ENCODE measurements around the gene TSEN54.
A peak's percentile ranks its signal among the peaks of the same experiment; 100 is the strongest.

TSEN54 gene

GRCh38 chr17:75506134-75506533 is 10.2 kb upstream of the TSEN54 start:
- H3K4me3 ChIP-seq (ENCODE audit: low read depth in 1 of 2, low read length in 2 of 2): no peak overlapping the region
- H3K4me1 ChIP-seq (ENCODE audit: control insufficient read depth in 1 of 2, insufficient read depth in 2 of 2, low read length in 2 of 2): peaks cover 9 to 32% of the 10 kb centered on the region in 2 donors
- H3K9me3 ChIP-seq (ENCODE audit: control insufficient read depth in 1 of 2, low read length in 2 of 2): no peaks in the 10 kb centered on the region
- no peak overlapping the region for H3K27ac ChIP-seq (ENCODE audit: low read length)
- no peaks in the 10 kb centered on the region for H3K27me3 ChIP-seq (ENCODE audit: low read depth, low read length)
- peaks cover 8 to 42% of the 10 kb centered on the region in 2 donors for H3K36me3 ChIP-seq (ENCODE audit: control insufficient read depth in 1 of 2, insufficient read depth in 2 of 2, low read length in 2 of 2)

DNA sequence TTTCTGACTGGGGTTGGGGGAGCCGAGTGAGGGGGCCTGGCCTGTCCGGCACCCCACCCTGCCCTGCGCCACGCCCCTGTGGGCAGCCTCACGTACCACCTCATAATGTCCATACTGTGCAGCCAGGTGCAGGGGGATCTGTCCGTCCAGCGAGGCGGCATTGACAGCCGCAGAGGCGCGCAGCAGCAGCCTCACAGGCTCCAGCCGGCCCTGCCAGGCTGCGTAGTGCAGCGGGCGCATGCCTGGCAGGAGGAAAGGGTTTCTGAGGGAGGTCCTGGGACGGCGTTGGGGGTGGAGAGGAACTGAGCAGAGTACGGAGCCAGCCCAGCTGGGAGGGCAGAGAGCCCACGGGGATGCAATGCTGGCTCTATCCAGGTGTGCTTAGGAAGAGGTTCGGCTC is 9.4 kb upstream of the TSEN54 start:
- Histone ChIP-seq H3K36me3 (ENCODE audit: control insufficient read depth in 1 of 2, insufficient read depth in 2 of 2, low read length in 2 of 2) (peaks cover 11 to 50% of the 10 kb centered on the region in 2 donors), H3K27ac (ENCODE audit: low read length) (no peak overlapping the region), H3K27me3 (ENCODE audit: low read depth, low read length) (no peaks in the 10 kb centered on the region), H3K4me1 (ENCODE audit: control insufficient read depth in 1 of 2, insufficient read depth in 2 of 2, low read length in 2 of 2) (peaks cover 9 to 28% of the 10 kb centered on the region in 2 donors), H3K4me3 (ENCODE audit: low read depth in 1 of 2, low read length in 2 of 2) (no peak overlapping the region), H3K9me3 (ENCODE audit: control insufficient read depth in 1 of 2, low read length in 2 of 2) (no peaks in the 10 kb centered on the region)

GRCh38 chr17:75507733-75508719 is 8.3 kb upstream of the TSEN54 start:
- Histone ChIP-seq H3K9me3 (ENCODE audit: control insufficient read depth in 1 of 2, low read length in 2 of 2) (no peaks in the 10 kb centered on the region), H3K27ac (ENCODE audit: low read length) (no peak overlapping the region), H3K36me3 (ENCODE audit: control insufficient read depth in 1 of 2, insufficient read depth in 2 of 2, low read length in 2 of 2) (peaks cover 11 to 50% of the 10 kb centered on the region in 2 donors), H3K4me1 (ENCODE audit: control insufficient read depth in 1 of 2, insufficient read depth in 2 of 2, low read length in 2 of 2) (peaks cover 9 to 36% of the 10 kb centered on the region in 2 donors), H3K27me3 (ENCODE audit: low read depth, low read length) (no peaks in the 10 kb centered on the region), H3K4me3 (ENCODE audit: low read depth in 1 of 2, low read length in 2 of 2) (no peak overlapping the region)

DNA sequence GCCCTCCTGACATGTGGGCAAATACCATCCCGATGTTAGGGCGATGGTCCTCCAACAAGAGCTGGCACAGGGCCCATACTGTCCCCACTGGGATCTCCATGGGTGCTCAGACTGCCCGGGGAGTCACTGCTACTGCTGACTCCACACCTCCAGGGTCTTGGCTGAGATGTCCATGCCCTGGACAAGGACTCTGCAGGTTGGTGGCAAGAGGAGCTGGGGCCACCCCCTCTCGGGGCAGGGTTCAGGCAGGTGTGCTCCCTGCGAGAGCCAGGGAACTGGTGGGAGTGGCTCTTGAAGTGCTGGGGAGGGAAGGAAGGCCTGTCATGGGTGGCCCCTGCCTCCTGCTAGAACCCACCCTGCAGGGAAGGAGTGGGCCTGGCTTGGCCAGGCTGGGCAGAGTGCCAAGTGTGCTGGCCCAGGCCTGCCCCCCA is 7.4 kb upstream of the TSEN54 start:
- H3K9me3 ChIP-seq (ENCODE audit: control insufficient read depth in 1 of 2, low read length in 2 of 2): no peaks in the 10 kb centered on the region
- no peak overlapping the region for H3K4me3 ChIP-seq (ENCODE audit: low read depth in 1 of 2, low read length in 2 of 2)
- peaks cover 9 to 46% of the 10 kb centered on the region in 2 donors for H3K4me1 ChIP-seq (ENCODE audit: control insufficient read depth in 1 of 2, insufficient read depth in 2 of 2, low read length in 2 of 2)
- peak overlapping the region; percentile 63 for H3K27ac ChIP-seq (ENCODE audit: low read length)
- no peaks in the 10 kb centered on the region for H3K27me3 ChIP-seq (ENCODE audit: low read depth, low read length)
- H3K36me3 ChIP-seq (ENCODE audit: control insufficient read depth in 1 of 2, insufficient read depth in 2 of 2, low read length in 2 of 2): peaks cover 11 to 41% of the 10 kb centered on the region in 2 donors

GRCh38 chr17:75509528-75510258 is 6.6 kb upstream of the TSEN54 start:
- peak overlapping the region; percentile 63 for H3K27ac ChIP-seq (ENCODE audit: low read length)
- H3K9me3 ChIP-seq (ENCODE audit: control insufficient read depth in 1 of 2, low read length in 2 of 2): no peaks in the 10 kb centered on the region
- peaks cover 11 to 35% of the 10 kb centered on the region in 2 donors for H3K36me3 ChIP-seq (ENCODE audit: control insufficient read depth in 1 of 2, insufficient read depth in 2 of 2, low read length in 2 of 2)
- H3K4me3 ChIP-seq (ENCODE audit: low read depth in 1 of 2, low read length in 2 of 2): peak overlapping the region in 1 of 2 donors; percentile 0
- H3K4me1 ChIP-seq (ENCODE audit: control insufficient read depth in 1 of 2, insufficient read depth in 2 of 2, low read length in 2 of 2): peaks cover 9 to 53% of the 10 kb centered on the region in 2 donors
- H3K27me3 ChIP-seq (ENCODE audit: low read depth, low read length): no peaks in the 10 kb centered on the region

DNA sequence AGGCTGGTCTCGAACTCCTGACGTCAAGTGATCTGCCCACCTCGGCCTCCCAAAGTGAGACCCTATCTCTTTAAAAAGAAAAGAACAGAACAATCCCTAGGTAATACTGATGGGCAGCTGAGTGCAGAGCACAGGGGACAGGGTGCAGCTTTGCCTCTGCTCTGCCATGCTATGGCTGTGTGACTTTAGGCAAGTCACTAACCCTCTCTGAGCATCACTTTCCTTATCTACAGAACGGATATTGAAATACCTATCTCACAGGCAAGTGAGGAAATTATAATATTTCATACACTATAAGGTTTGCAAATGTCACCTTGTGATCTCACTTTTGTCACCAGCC is 5.1 kb upstream of the TSEN54 start:
- peaks cover 9 to 53% of the 10 kb centered on the region in 2 donors for H3K4me1 ChIP-seq (ENCODE audit: control insufficient read depth in 1 of 2, insufficient read depth in 2 of 2, low read length in 2 of 2)
- no peaks in the 10 kb centered on the region for H3K9me3 ChIP-seq (ENCODE audit: control insufficient read depth in 1 of 2, low read length in 2 of 2)
- H3K36me3 ChIP-seq (ENCODE audit: control insufficient read depth in 1 of 2, insufficient read depth in 2 of 2, low read length in 2 of 2): peaks cover 3 to 21% of the 10 kb centered on the region in 2 donors
- no peaks in the 10 kb centered on the region for H3K27me3 ChIP-seq (ENCODE audit: low read depth, low read length)
- H3K4me3 ChIP-seq (ENCODE audit: low read depth in 1 of 2, low read length in 2 of 2): peak overlapping the region; percentile 33 to 83
- H3K27ac ChIP-seq (ENCODE audit: low read length): no peak overlapping the region

DNA sequence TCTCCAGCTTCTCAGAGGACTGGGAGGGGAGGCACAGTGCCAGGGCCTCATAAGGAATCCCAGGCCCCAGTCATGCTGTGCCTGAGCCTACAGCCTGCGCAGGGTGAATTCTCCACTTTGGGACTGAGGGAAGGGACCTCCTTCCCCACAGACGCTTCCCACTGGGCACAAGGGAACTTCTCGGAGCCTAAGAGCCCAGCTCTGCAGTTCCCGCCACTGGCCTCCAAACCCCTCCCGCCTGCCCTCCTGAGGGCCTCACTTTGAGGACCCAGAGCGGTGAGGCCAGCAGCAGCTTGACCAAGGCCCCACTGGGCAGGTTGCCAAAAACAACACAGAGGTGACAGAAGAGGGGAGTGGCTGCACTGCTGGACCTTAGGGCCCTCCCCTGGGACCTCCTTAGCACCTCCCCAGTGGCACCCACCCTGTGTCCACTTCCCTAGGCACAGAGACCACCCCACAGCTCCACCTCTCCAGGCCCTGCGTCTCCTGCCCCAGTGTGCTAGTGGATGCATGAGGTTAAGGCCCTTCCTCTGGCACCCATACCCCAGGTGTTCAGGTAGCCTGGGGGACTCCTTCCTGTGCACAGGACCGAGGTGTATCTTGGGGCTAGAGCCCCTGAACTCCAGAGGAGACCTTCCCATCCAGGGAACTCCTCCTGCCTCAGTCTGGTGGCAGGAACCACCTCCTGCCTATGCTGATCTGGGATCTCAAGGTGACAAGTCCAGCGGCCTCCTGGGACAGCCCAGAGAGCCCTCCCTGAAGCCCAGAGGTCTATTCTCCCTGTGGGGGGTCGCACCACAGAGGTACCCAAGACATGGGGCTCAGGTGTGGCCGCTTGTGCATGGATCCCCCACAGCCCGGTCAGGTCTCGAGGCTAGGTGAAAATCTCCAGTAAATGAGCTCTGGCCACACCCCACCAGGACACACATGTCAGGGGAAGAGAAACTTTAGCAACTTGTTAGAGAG is 4.4 kb upstream of the TSEN54 start:
- Histone ChIP-seq H3K27ac (ENCODE audit: low read length) (no peak overlapping the region), H3K36me3 (ENCODE audit: control insufficient read depth in 1 of 2, insufficient read depth in 2 of 2, low read length in 2 of 2) (peaks cover 3 to 15% of the 10 kb centered on the region in 2 donors), H3K4me1 (ENCODE audit: control insufficient read depth in 1 of 2, insufficient read depth in 2 of 2, low read length in 2 of 2) (peaks cover 9 to 54% of the 10 kb centered on the region in 2 donors), H3K27me3 (ENCODE audit: low read depth, low read length) (no peaks in the 10 kb centered on the region), H3K9me3 (ENCODE audit: control insufficient read depth in 1 of 2, low read length in 2 of 2) (no peaks in the 10 kb centered on the region), H3K4me3 (ENCODE audit: low read depth in 1 of 2, low read length in 2 of 2) (peak overlapping the region; percentile 33 to 83)

- Histone ChIP-seq H3K36me3 (ENCODE audit: control insufficient read depth in 1 of 2, insufficient read depth in 2 of 2, low read length in 2 of 2) (peaks cover 3 to 9% of the 10 kb centered on the region in 2 donors), H3K9me3 (ENCODE audit: control insufficient read depth in 1 of 2, low read length in 2 of 2) (no peaks in the 10 kb centered on the region), H3K4me1 (ENCODE audit: control insufficient read depth in 1 of 2, insufficient read depth in 2 of 2, low read length in 2 of 2) (peaks cover 19 to 62% of the 10 kb centered on the region in 2 donors), H3K4me3 (ENCODE audit: low read depth in 1 of 2, low read length in 2 of 2) (peak overlapping the region; percentile 65 to 83), H3K27me3 (ENCODE audit: low read depth, low read length) (no peaks in the 10 kb centered on the region), H3K27ac (ENCODE audit: low read length) (no peak overlapping the region)
Measured at GRCh38 chr17:75512926-75513640, 3.2 kb upstream of the TSEN54 start.

DNA sequence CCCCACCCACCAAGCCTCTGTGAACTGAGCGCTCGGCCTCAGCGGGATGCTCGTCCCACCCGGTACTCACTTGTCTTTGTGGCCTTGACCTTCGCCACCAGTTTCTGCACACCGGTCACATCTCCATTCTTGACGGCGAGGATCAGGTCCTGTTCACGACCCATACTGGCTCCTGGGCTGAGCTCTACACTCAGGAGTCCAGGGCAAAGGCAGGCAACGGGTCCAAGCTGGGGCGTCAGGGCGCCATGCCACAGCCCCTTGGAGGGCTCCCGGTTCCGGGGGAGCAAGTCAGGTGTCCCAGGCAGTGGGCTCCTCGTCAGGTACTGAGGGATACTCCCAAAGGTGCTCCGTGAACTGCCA is 2.7 kb upstream of the TSEN54 start:
- peak overlapping the region; percentile 65 to 83 for H3K4me3 ChIP-seq (ENCODE audit: low read depth in 1 of 2, low read length in 2 of 2)
- H3K36me3 ChIP-seq (ENCODE audit: control insufficient read depth in 1 of 2, insufficient read depth in 2 of 2, low read length in 2 of 2): peaks cover 3 to 9% of the 10 kb centered on the region in 2 donors
- no peaks in the 10 kb centered on the region for H3K27me3 ChIP-seq (ENCODE audit: low read depth, low read length)
- H3K9me3 ChIP-seq (ENCODE audit: control insufficient read depth in 1 of 2, low read length in 2 of 2): no peaks in the 10 kb centered on the region
- H3K4me1 ChIP-seq (ENCODE audit: control insufficient read depth in 1 of 2, insufficient read depth in 2 of 2, low read length in 2 of 2): peaks cover 18 to 57% of the 10 kb centered on the region in 2 donors
- peak overlapping the region; percentile 23 for H3K27ac ChIP-seq (ENCODE audit: low read length)

DNA sequence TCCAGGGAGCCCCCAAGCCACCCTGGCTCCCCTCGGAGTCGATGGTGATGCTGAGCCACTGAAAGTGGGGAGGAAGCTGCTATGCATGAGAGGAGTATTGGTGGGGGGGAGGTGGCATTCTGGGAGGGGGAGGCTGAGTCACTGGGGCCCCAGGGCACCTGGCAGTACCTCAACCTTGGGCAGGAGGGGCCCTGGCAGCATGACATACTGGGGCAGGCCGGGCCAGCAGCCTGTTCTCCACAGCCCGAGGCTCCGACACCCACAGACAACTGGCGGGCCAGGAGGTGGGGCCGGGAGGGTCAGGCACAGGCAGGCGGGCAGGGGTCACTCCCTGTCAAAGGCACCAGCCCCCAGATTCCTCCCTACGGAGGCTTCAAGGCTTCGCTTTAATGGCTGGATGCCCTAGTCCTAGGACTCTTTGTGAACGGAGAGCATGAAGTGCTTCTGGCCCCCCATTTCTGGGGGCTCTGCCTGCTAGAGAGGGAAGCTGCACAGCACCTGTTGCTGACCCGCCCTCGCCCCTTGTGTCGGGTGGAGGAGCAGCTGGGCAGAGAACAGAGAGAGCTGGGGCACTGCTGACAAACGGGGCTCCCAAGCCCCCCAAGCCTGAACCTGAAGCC is 1.9 kb upstream of the TSEN54 start:
- H3K4me3 ChIP-seq (ENCODE audit: low read depth in 1 of 2, low read length in 2 of 2): peak overlapping the region; percentile 65 to 83
- H3K27me3 ChIP-seq (ENCODE audit: low read depth, low read length): no peaks in the 10 kb centered on the region
- peak overlapping the region; percentile 45 for H3K27ac ChIP-seq (ENCODE audit: low read length)
- peaks cover 3 to 9% of the 10 kb centered on the region in 2 donors for H3K36me3 ChIP-seq (ENCODE audit: control insufficient read depth in 1 of 2, insufficient read depth in 2 of 2, low read length in 2 of 2)
- H3K4me1 ChIP-seq (ENCODE audit: control insufficient read depth in 1 of 2, insufficient read depth in 2 of 2, low read length in 2 of 2): peaks cover 12 to 49% of the 10 kb centered on the region in 2 donors
- H3K9me3 ChIP-seq (ENCODE audit: control insufficient read depth in 1 of 2, low read length in 2 of 2): no peaks in the 10 kb centered on the region
